Measurements from ENCODE around the gene TROAP. TPM values are rescaled to one million over a fixed set of nuclear protein-coding genes. Genes with fewer than 3 reads are reported as not detected.
"Not testable (repeated sequence)": the region's sequence is repeated elsewhere in the genome, so short reads cannot be mapped to it uniquely, and the experiment has no call there.

TROAP gene
- total and polyA plus RNA-seq, 9 donors, result 0.36 to 1.6 (median 0.75) TPM; not detected in 1

- no peaks in the 10 kb centered on the region for H3K27me3 ChIP-seq
- H3K4me1 ChIP-seq (ENCODE audit: insufficient read depth), result no peaks in the 10 kb centered on the region
- no peaks in the 10 kb centered on the region for H3K36me3 ChIP-seq
- no peaks in the 10 kb centered on the region for H3K9me3 ChIP-seq
- no peak overlapping the region for H3K27ac ChIP-seq
- peak in 3 of 5 donors; percentile 52 to 73 (median 64) for DNase-seq
- H3K4me3 ChIP-seq, result no peak overlapping the region
- 37 to 41% (median 38%) methylated on average over 11 of the region's 11 CpGs for WGBS, 3 donors
- TF ChIP-seq CTCF (IDR thresholded peaks at IDR 0.05), result peak; percentile 11 to 61 (median 34)
- no peak for TF ChIP-seq EP300 (IDR thresholded peaks at IDR 0.05)
- TF ChIP-seq POLR2A (IDR thresholded peaks at IDR 0.05), result no peak
- intact Hi-C loops (cut with DNase I), result no loop called here
Measured at GRCh38 chr12:49331380-49332222, 8.5 kb downstream of the TROAP start.

GRCh38 chr12:49332441-49332861 is 9.4 kb downstream of the TROAP start:
- Histone ChIP-seq H3K9me3 (no peaks in the 10 kb centered on the region), H3K36me3 (no peaks in the 10 kb centered on the region), H3K27me3 (no peaks in the 10 kb centered on the region), H3K4me3 (no peak overlapping the region), H3K27ac (no peak overlapping the region), H3K4me1 (ENCODE audit: insufficient read depth) (no peaks in the 10 kb centered on the region)
- intact Hi-C loops (cut with DNase I), result no loop called here
- TF ChIP-seq POLR2A (IDR thresholded peaks at IDR 0.05) (no peak), EP300 (IDR thresholded peaks at IDR 0.05) (no peak), CTCF (IDR thresholded peaks at IDR 0.05) (no peak)
- WGBS, 3 donors, result 76 to 86% (median 82%) methylated on average over 17 of the region's 17 CpGs
- no peak for DNase-seq

- Histone ChIP-seq H3K9me3 (no peaks in the 10 kb centered on the region), H3K27ac (no peak overlapping the region), H3K4me1 (ENCODE audit: insufficient read depth) (no peaks in the 10 kb centered on the region), H3K36me3 (no peaks in the 10 kb centered on the region), H3K27me3 (no peaks in the 10 kb centered on the region), H3K4me3 (no peak overlapping the region)
- intact Hi-C loops (cut with DNase I), result no loop called here
- no peak for DNase-seq
- WGBS, 3 donors, result 36 to 50% (median 38%) methylated on average over 40 of the region's 40 CpGs
- no peak for TF ChIP-seq POLR2A (IDR thresholded peaks at IDR 0.05)
- TF ChIP-seq CTCF (IDR thresholded peaks at IDR 0.05), result no peak
- TF ChIP-seq EP300 (IDR thresholded peaks at IDR 0.05), result no peak
Measured at GRCh38 chr12:49332891-49333371, 9.9 kb downstream of the TROAP start.

GRCh38 chr12:49333778-49334177 is 10.7 kb downstream of the TROAP start:
- H3K4me1 ChIP-seq (ENCODE audit: insufficient read depth); H3K4me3 ChIP-seq; intact Hi-C loops (cut with DNase I); H3K27ac ChIP-seq; DNase-seq; H3K9me3 ChIP-seq; H3K36me3 ChIP-seq; H3K27me3 ChIP-seq: not testable (repeated sequence)
- 52 to 57% (median 55%) methylated on average over 21 of the region's 21 CpGs for WGBS, 3 donors

- 48 to 60% (median 50%) methylated on average over 19 of the region's 19 CpGs for WGBS, 3 donors
- Histone ChIP-seq H3K4me3 (no peak overlapping the region), H3K36me3 (no peaks in the 10 kb centered on the region), H3K9me3 (no peaks in the 10 kb centered on the region), H3K27ac (no peak overlapping the region), H3K27me3 (no peaks in the 10 kb centered on the region), H3K4me1 (ENCODE audit: insufficient read depth) (no peaks in the 10 kb centered on the region)
- intact Hi-C loops (cut with DNase I), result no loop called here
- no peak for TF ChIP-seq CTCF (IDR thresholded peaks at IDR 0.05)
- TF ChIP-seq POLR2A (IDR thresholded peaks at IDR 0.05), result no peak
- no peak for TF ChIP-seq EP300 (IDR thresholded peaks at IDR 0.05)
- no peak for DNase-seq
Measured at GRCh38 chr12:49334226-49334625, 11.2 kb downstream of the TROAP start.

Data from ovary (tissue), 9 donors.